H1 (cell line): ENCODE measurements around the gene INO80C. TPM values are rescaled to one million over a fixed set of nuclear protein-coding genes. Genes with fewer than 3 reads are reported as not detected.

Experiments used
- CTCF ChIA-PET: fragments of 300-600 bp; sonication (Branson Sonifier 250); formaldehyde crosslinking; loops from one replicate; lab custom pipeline; 2021; ENCODE audit not compliant: partially characterized antibody; lab: Charles Lee
- POLR2A ChIA-PET: fragments of 300-600 bp; sonication (Branson Sonifier 250); formaldehyde crosslinking; loops from one replicate; lab custom pipeline; 2021; ENCODE audit warnings: inconsistent platforms; ENCODE audit not compliant: partially characterized antibody; lab: Charles Lee
- DNase-seq, 2 experiments: peaks; one replicate each; pipeline versions ENCODE4 v3.0.0 to v3.0.0-alpha.2; 2010 to 2022; ENCODE audit warnings: low spot score in 2 of 2, low read depth in 1 of 2, mixed read lengths in 1 of 2
- FAIRE-seq: peaks from 2 replicates; lab custom pipeline; 2011; peaks lifted over from hg19 to GRCh38; lab: Jason Lieb, UNC
- H2AFZ ChIP-seq: 2 replicates; pipeline ENCODE4 v1.8.1; 2012; ENCODE audit warnings: low read length, inconsistent platforms
- H2AK5ac ChIP-seq: 2 replicates; pipeline ENCODE4 v1.6.1; 2013; ENCODE audit warnings: low read depth, low read length
- H2BK120ac ChIP-seq: replicated peaks from 2 replicates; pipeline ENCODE3; 2013; ENCODE audit warnings: low read depth, low read length, inconsistent platforms
- H2BK12ac ChIP-seq: 2 replicates; pipeline ENCODE4 v1.6.1; 2013; ENCODE audit warnings: low read depth, low read length
- H2BK15ac ChIP-seq: 2 replicates; pipeline ENCODE4 v1.6.1; 2013; ENCODE audit warnings: low read length
- H2BK20ac ChIP-seq: 2 replicates; pipeline ENCODE4 v1.6.1; 2013; ENCODE audit warnings: low read length
- H2BK5ac ChIP-seq: 2 replicates; pipeline ENCODE4 v1.6.1; 2013; ENCODE audit warnings: low read depth, low read length
- H3K14ac ChIP-seq: 2 replicates; pipeline ENCODE4 v1.6.1; 2013; ENCODE audit warnings: inconsistent platforms; ENCODE audit not compliant: insufficient read length
- H3K18ac ChIP-seq: 2 replicates; pipeline ENCODE4 v1.6.1; 2013; ENCODE audit warnings: low read length; ENCODE audit errors: extremely low read depth
- H3K23ac ChIP-seq: 2 replicates; pipeline ENCODE4 v1.6.1; 2013; ENCODE audit warnings: inconsistent platforms; ENCODE audit not compliant: insufficient read length
- H3K23me2 ChIP-seq: 2 replicates; pipeline ENCODE4 v1.6.1; 2013; ENCODE audit warnings: low read depth, low read length
- H3K27ac ChIP-seq: 2 replicates; pipeline ENCODE4 v1.6.1; 2011; ENCODE audit warnings: low read depth, low read length, inconsistent platforms
- H3K27me3 ChIP-seq, 4 experiments: replicated peaks in 1 of 4; 1 replicate in 1 of 4; 2 replicates in 3 of 4; pipeline versions ENCODE4 v1.6.1 to v1.8.1; 2011 to 2013; ENCODE audit warnings: low read length in 3 of 4, mild to moderate bottlenecking in 3 of 4, inconsistent platforms in 2 of 4, mixed read lengths in 2 of 4, moderate library complexity in 1 of 4; ENCODE audit not compliant: control insufficient read depth in 3 of 4, insufficient read depth in 3 of 4; ENCODE audit errors: extremely low read depth in 1 of 4
- H3K36me3 ChIP-seq, 4 experiments: 2 replicates each; pipeline versions ENCODE4 v1.6.1 to v1.8.1; 2011 to 2013; ENCODE audit warnings: mild to moderate bottlenecking in 4 of 4, low read length in 3 of 4, moderate library complexity in 2 of 4, control low read depth in 1 of 4, inconsistent platforms in 1 of 4; ENCODE audit not compliant: insufficient read depth in 4 of 4, control insufficient read depth in 2 of 4
- H3K4ac ChIP-seq: replicated peaks from 2 replicates; pipeline ENCODE3; 2013; ENCODE audit warnings: low read length, low read depth, mixed read lengths, inconsistent platforms; ENCODE audit not compliant: insufficient read length
- H3K4me1 ChIP-seq, 4 experiments: replicated peaks in 1 of 4; 1 replicate in 1 of 4; 2 replicates in 3 of 4; pipeline versions ENCODE4 v1.6.1 to v1.8.1; 2011 to 2013; ENCODE audit warnings: low read length in 3 of 4, inconsistent platforms in 2 of 4, mixed read lengths in 1 of 4; ENCODE audit not compliant: insufficient read depth in 4 of 4, control insufficient read depth in 3 of 4
- H3K4me2 ChIP-seq, 2 experiments: 2 replicates each; pipeline versions ENCODE4 v1.6.1 to v1.8.1; 2011 to 2013; ENCODE audit warnings: low read depth in 2 of 2, low read length in 2 of 2, control low read depth in 1 of 2, inconsistent platforms in 1 of 2, mild to moderate bottlenecking in 1 of 2; ENCODE audit not compliant: insufficient read depth in 1 of 2
- H3K4me3 ChIP-seq, 4 experiments: fragments of 200-600, 300-600 bp in 1 of 4; sonication (generic), shearing (Covaris generic), sonication (Bioruptor Twin) in 1 of 4; 2 replicates each; pipeline versions ENCODE4 v1.5.1 to v1.8.1; 2011 to 2016; ENCODE audit warnings: low read length in 4 of 4, low read depth in 3 of 4, control low read depth in 2 of 4, inconsistent platforms in 2 of 4, mild to moderate bottlenecking in 2 of 4, mixed read lengths in 1 of 4, moderate library complexity in 1 of 4; ENCODE audit not compliant: insufficient read depth in 2 of 4; ENCODE audit errors: extremely low read depth in 1 of 4
- H3K56ac ChIP-seq: replicated peaks from 2 replicates; pipeline ENCODE3; 2013; ENCODE audit warnings: low read depth, mild to moderate bottlenecking, mixed read lengths, low read length, inconsistent platforms; ENCODE audit not compliant: insufficient read length
- H3K79me1 ChIP-seq: 2 replicates; pipeline ENCODE4 v1.6.1; 2013; ENCODE audit warnings: low read depth, low read length, control low read depth
- H3K79me2 ChIP-seq, 2 experiments: 2 replicates each; pipeline versions ENCODE4 v1.6.1 to v1.8.1; 2012 to 2013; ENCODE audit warnings: low read length in 2 of 2, mild to moderate bottlenecking in 2 of 2, inconsistent platforms in 1 of 2; ENCODE audit not compliant: insufficient read depth in 2 of 2, control insufficient read depth in 1 of 2
- H3K9ac ChIP-seq, 4 experiments: replicated peaks in 1 of 4; 1 replicate in 1 of 4; 2 replicates in 3 of 4; pipeline versions ENCODE4 v1.6.1 to v1.8.1; 2011 to 2013; ENCODE audit warnings: low read depth in 3 of 4, low read length in 3 of 4, control low read depth in 2 of 4, mild to moderate bottlenecking in 2 of 4, moderate library complexity in 2 of 4, inconsistent platforms in 1 of 4; ENCODE audit errors: extremely low read depth in 1 of 4
- H3K9me3 ChIP-seq, 2 experiments: 2 replicates each; pipeline versions ENCODE4 v1.6.1 to v1.8.1; 2012 to 2013; ENCODE audit warnings: mild to moderate bottlenecking in 2 of 2, moderate library complexity in 2 of 2, control low read depth in 1 of 2, inconsistent platforms in 1 of 2, low read depth in 1 of 2, low read length in 1 of 2, mixed read lengths in 1 of 2; ENCODE audit not compliant: insufficient read depth in 2 of 2
- H4K20me1 ChIP-seq, 2 experiments: replicated peaks in 1 of 2; 2 replicates each; pipeline versions ENCODE3 to v1.8.1; 2011 to 2013; ENCODE audit warnings: inconsistent platforms in 2 of 2, low read length in 2 of 2, mild to moderate bottlenecking in 1 of 2; ENCODE audit not compliant: insufficient read depth in 2 of 2, control insufficient read depth in 1 of 2
- H4K5ac ChIP-seq: 2 replicates; pipeline ENCODE4 v1.6.1; 2013; ENCODE audit warnings: low read length, low read depth, mixed read lengths, inconsistent platforms; ENCODE audit not compliant: insufficient read length
- H4K8ac ChIP-seq: 2 replicates; pipeline ENCODE4 v1.8.0; 2013; ENCODE audit warnings: mild to moderate bottlenecking, moderate library complexity, low read length, inconsistent platforms; ENCODE audit not compliant: insufficient read depth; ENCODE audit errors: extremely low read depth
- H4K91ac ChIP-seq: replicated peaks from 2 replicates; pipeline ENCODE3; 2013; ENCODE audit warnings: low read length, mixed read lengths, inconsistent platforms; ENCODE audit not compliant: insufficient read length
- ATF2 ChIP-seq: IDR thresholded peaks from 2 replicates; pipeline ENCODE4 v1.6.1; 2012; ENCODE audit warnings: low read length, inconsistent platforms
- BCL11A ChIP-seq, 2 experiments: IDR thresholded peaks; one replicate each; pipeline ENCODE4 v1.6.1; 2011; ENCODE audit warnings: low read depth in 2 of 2, low read length in 2 of 2, mild to moderate bottlenecking in 2 of 2
- CREB1 ChIP-seq: IDR thresholded peaks from 2 replicates; pipeline ENCODE4 v1.6.1; 2012; ENCODE audit warnings: inconsistent platforms
- FOSL1 ChIP-seq: IDR thresholded peaks from 2 replicates; pipeline ENCODE4 v1.6.1; 2011; ENCODE audit warnings: mild to moderate bottlenecking, low read depth, low read length, moderate library complexity; ENCODE audit not compliant: insufficient read depth
- KDM4A ChIP-seq: IDR thresholded peaks from one replicate; pipeline ENCODE4 v1.7.1; 2012; ENCODE audit warnings: low read depth, mild to moderate bottlenecking, moderate library complexity, low read length, inconsistent platforms; ENCODE audit not compliant: severe bottlenecking
- POLR2A ChIP-seq, 2 experiments: IDR thresholded peaks; 1 replicate in 1 of 2; 2 replicates in 1 of 2; pipeline ENCODE4 v1.6.1; 2011; ENCODE audit warnings: low read depth in 2 of 2, low read length in 2 of 2, mild to moderate bottlenecking in 2 of 2; ENCODE audit errors: control extremely low read depth in 1 of 2
- POU5F1 ChIP-seq: IDR thresholded peaks from 2 replicates; pipeline ENCODE4 v1.6.1; 2011; ENCODE audit warnings: low read depth, mild to moderate bottlenecking, low read length, moderate library complexity
- SP2 ChIP-seq: IDR thresholded peaks from 2 replicates; pipeline ENCODE4 v1.6.1; 2012; ENCODE audit warnings: mild to moderate bottlenecking, low read length, inconsistent platforms
- SUZ12 ChIP-seq: fragments of 200-600 bp; sonication (generic); IDR thresholded peaks from 2 replicates; pipeline ENCODE4 v1.6.1; 2012; ENCODE audit warnings: mild to moderate bottlenecking, inconsistent platforms, low read length, moderate library complexity, mixed read lengths
- TAF1 ChIP-seq: IDR thresholded peaks from 2 replicates; pipeline ENCODE4 v1.6.1; 2011; ENCODE audit warnings: mild to moderate bottlenecking, low read depth, low read length
- WGBS, 2 experiments: shearing (Covaris generic) in 1 of 2; methylation state at CpG; one replicate each; pipeline versions ENCODE4 v1.1.6 to v1.1.7; 2013 to 2015; ENCODE audit warnings: low lambda C conversion rate in 2 of 2, mixed read lengths in 2 of 2, inconsistent platforms in 1 of 2, low coverage in 1 of 2, missing lambda C conversion rate in 1 of 2; ENCODE audit not compliant: insufficient replicate concordance in 2 of 2, insufficient coverage in 1 of 2, insufficient read length in 1 of 2; ENCODE audit errors: extremely low coverage in 1 of 2, missing lambda C conversion rate in 1 of 2; 5-methylcytosine and 5-hydroxymethylcytosine counted together
- polyA plus RNA-seq, 7 experiments: library from polyadenylated mRNA; depleted of rRNA in 3 of 7; stranded (reverse) in 5 of 7; unstranded in 2 of 7; fragments of >200 nt in 5 of 7; fragments of 200-250 nt in 2 of 7; gene quantifications; 1 replicate in 5 of 7; 2 replicates in 1 of 7; 4 replicates in 1 of 7; pipeline versions ENCODE4 v1.2.1 to v1.2.3, GENCODE V29; 2011 to 2013; ENCODE audit warnings: missing spikeins in 2 of 7, mixed read lengths in 2 of 7
- total RNA-seq: library from RNA; stranded (reverse); fragmentation: NEBNext Ultra II Directional; extraction: Animal tissue kit (Norgen Biotek cat#: 25700); gene quantifications from 2 replicates; pipeline ENCODE4 v1.2.1, GENCODE V29; 2021
- TF ChIP-seq, protein P1 (sequence below): IDR thresholded peaks from 2 replicates; pipeline ENCODE4 v1.6.1; 2012; ENCODE audit warnings: inconsistent platforms

INO80C gene
- total and polyA plus RNA-seq, 2 of the 8 experiments (the other 6 are each of a cell fraction or from before 2014, with no cell fraction given) = 30.1 to 48.9 TPM

- Histone ChIP-seq H2BK120ac (no peak overlapping the region), H4K5ac (no peak overlapping the region), H3K14ac (no peak overlapping the region), H3K4me2 (no peak overlapping the region), H2AK5ac (no peak overlapping the region), H3K9me3 (no peaks in the 10 kb centered on the region), H3K56ac (no peak overlapping the region), H3K23ac (no peak overlapping the region), H2BK20ac (no peak overlapping the region), H2BK12ac (no peak overlapping the region), H2BK15ac (no peak overlapping the region), H3K9ac (no peak overlapping the region), H3K4ac (no peak overlapping the region), H3K36me3 (no peaks in the 10 kb centered on the region), H2BK5ac (no peak overlapping the region), H3K4me1 (peaks cover 0 to 12% (median 4%) of the 10 kb centered on the region in 4 experiments; a peak in 4 of 7 replicates), H4K8ac (no peak overlapping the region), H3K27ac (no peak overlapping the region), H4K91ac (no peak overlapping the region), H3K27me3 (no peaks in the 10 kb centered on the region), H3K4me3 (no peak overlapping the region), H4K20me1 (no peaks in the 10 kb centered on the region), H3K18ac (no peak overlapping the region), H3K79me1 (no peaks in the 10 kb centered on the region), H2AFZ (no peak overlapping the region), H3K23me2 (no peaks in the 10 kb centered on the region; the same call in 1 of the 2 replicates), H3K79me2 (no peaks in the 10 kb centered on the region)
- CTCF ChIA-PET = interaction anchor here (0.6 kb wide), 1 partner anchor 21 kb away, joined by 3 read pairs; no protein-coding TSS in a partner anchor
- no peak for DNase-seq
- WGBS, 2 experiments = 87% methylated on average over 10 of the region's 10 CpGs; no CpG with 5 or more reads in 1 of the 2 experiments
- POLR2A ChIA-PET = no interaction called here
- FAIRE-seq = no peak
- TF ChIP-seq POU5F1 (no peak), SUZ12 (no peak), POLR2A (IDR thresholded peaks at IDR 0.05; ENCODE audit: control extremely low read depth in 1 of 2, low read depth in 2 of 2, low read length in 2 of 2) (no peak), CREB1 (no peak), KDM4A (no peak), SP2 (no peak), FOSL1 (no peak), TAF1 (no peak), BCL11A (IDR thresholded peaks at IDR 0.05; ENCODE audit: low read depth in 2 of 2, low read length in 2 of 2) (no peak), ATF2 (no peak)
- TF ChIP-seq, protein P1, sequence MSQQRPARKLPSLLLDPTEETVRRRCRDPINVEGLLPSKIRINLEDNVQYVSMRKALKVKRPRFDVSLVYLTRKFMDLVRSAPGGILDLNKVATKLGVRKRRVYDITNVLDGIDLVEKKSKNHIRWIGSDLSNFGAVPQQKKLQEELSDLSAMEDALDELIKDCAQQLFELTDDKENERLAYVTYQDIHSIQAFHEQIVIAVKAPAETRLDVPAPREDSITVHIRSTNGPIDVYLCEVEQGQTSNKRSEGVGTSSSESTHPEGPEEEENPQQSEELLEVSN = no peak
Measured at GRCh38 chr18:35455926-35456763, 41.6 kb downstream of the INO80C start.
